H1 (cell line): ENCODE measurements around the gene ALG9. TPM values are rescaled to one million over a fixed set of nuclear protein-coding genes. Genes with fewer than 3 reads are reported as not detected.

Source experiments
- CTCF ChIA-PET: fragments of 300-600 bp; sonication (Branson Sonifier 250); formaldehyde crosslinking; loops from one replicate; lab custom pipeline; 2021; ENCODE audit not compliant: partially characterized antibody; lab: Charles Lee
- POLR2A ChIA-PET: fragments of 300-600 bp; sonication (Branson Sonifier 250); formaldehyde crosslinking; loops from one replicate; lab custom pipeline; 2021; ENCODE audit warnings: inconsistent platforms; ENCODE audit not compliant: partially characterized antibody; lab: Charles Lee
- DNase-seq, 2 experiments: peaks; one replicate each; pipeline versions ENCODE4 v3.0.0 to v3.0.0-alpha.2; 2010 to 2022; ENCODE audit warnings: low spot score in 2 of 2, low read depth in 1 of 2, mixed read lengths in 1 of 2
- FAIRE-seq: peaks from 2 replicates; lab custom pipeline; 2011; peaks lifted over from hg19 to GRCh38; lab: Jason Lieb, UNC
- H2AFZ ChIP-seq: 2 replicates; pipeline ENCODE4 v1.8.1; 2012; ENCODE audit warnings: low read length, inconsistent platforms
- H2AK5ac ChIP-seq: 2 replicates; pipeline ENCODE4 v1.6.1; 2013; ENCODE audit warnings: low read depth, low read length
- H2BK120ac ChIP-seq: replicated peaks from 2 replicates; pipeline ENCODE3; 2013; ENCODE audit warnings: low read depth, low read length, inconsistent platforms
- H2BK12ac ChIP-seq: 2 replicates; pipeline ENCODE4 v1.6.1; 2013; ENCODE audit warnings: low read depth, low read length
- H2BK15ac ChIP-seq: 2 replicates; pipeline ENCODE4 v1.6.1; 2013; ENCODE audit warnings: low read length
- H2BK20ac ChIP-seq: 2 replicates; pipeline ENCODE4 v1.6.1; 2013; ENCODE audit warnings: low read length
- H2BK5ac ChIP-seq: 2 replicates; pipeline ENCODE4 v1.6.1; 2013; ENCODE audit warnings: low read depth, low read length
- H3K14ac ChIP-seq: 2 replicates; pipeline ENCODE4 v1.6.1; 2013; ENCODE audit warnings: inconsistent platforms; ENCODE audit not compliant: insufficient read length
- H3K18ac ChIP-seq: 2 replicates; pipeline ENCODE4 v1.6.1; 2013; ENCODE audit warnings: low read length; ENCODE audit errors: extremely low read depth
- H3K23ac ChIP-seq: 2 replicates; pipeline ENCODE4 v1.6.1; 2013; ENCODE audit warnings: inconsistent platforms; ENCODE audit not compliant: insufficient read length
- H3K23me2 ChIP-seq: 2 replicates; pipeline ENCODE4 v1.6.1; 2013; ENCODE audit warnings: low read depth, low read length
- H3K27ac ChIP-seq: 2 replicates; pipeline ENCODE4 v1.6.1; 2011; ENCODE audit warnings: low read depth, low read length, inconsistent platforms
- H3K27me3 ChIP-seq, 4 experiments: replicated peaks in 1 of 4; 1 replicate in 1 of 4; 2 replicates in 3 of 4; pipeline versions ENCODE4 v1.6.1 to v1.8.1; 2011 to 2013; ENCODE audit warnings: low read length in 3 of 4, mild to moderate bottlenecking in 3 of 4, inconsistent platforms in 2 of 4, mixed read lengths in 2 of 4, moderate library complexity in 1 of 4; ENCODE audit not compliant: control insufficient read depth in 3 of 4, insufficient read depth in 3 of 4; ENCODE audit errors: extremely low read depth in 1 of 4
- H3K36me3 ChIP-seq, 4 experiments: 2 replicates each; pipeline versions ENCODE4 v1.6.1 to v1.8.1; 2011 to 2013; ENCODE audit warnings: mild to moderate bottlenecking in 4 of 4, low read length in 3 of 4, moderate library complexity in 2 of 4, control low read depth in 1 of 4, inconsistent platforms in 1 of 4; ENCODE audit not compliant: insufficient read depth in 4 of 4, control insufficient read depth in 2 of 4
- H3K4ac ChIP-seq: replicated peaks from 2 replicates; pipeline ENCODE3; 2013; ENCODE audit warnings: low read length, low read depth, mixed read lengths, inconsistent platforms; ENCODE audit not compliant: insufficient read length
- H3K4me1 ChIP-seq, 4 experiments: replicated peaks in 1 of 4; 1 replicate in 1 of 4; 2 replicates in 3 of 4; pipeline versions ENCODE4 v1.6.1 to v1.8.1; 2011 to 2013; ENCODE audit warnings: low read length in 3 of 4, inconsistent platforms in 2 of 4, mixed read lengths in 1 of 4; ENCODE audit not compliant: insufficient read depth in 4 of 4, control insufficient read depth in 3 of 4
- H3K4me2 ChIP-seq, 2 experiments: 2 replicates each; pipeline versions ENCODE4 v1.6.1 to v1.8.1; 2011 to 2013; ENCODE audit warnings: low read depth in 2 of 2, low read length in 2 of 2, control low read depth in 1 of 2, inconsistent platforms in 1 of 2, mild to moderate bottlenecking in 1 of 2; ENCODE audit not compliant: insufficient read depth in 1 of 2
- H3K4me3 ChIP-seq, 4 experiments: fragments of 200-600, 300-600 bp in 1 of 4; sonication (generic), shearing (Covaris generic), sonication (Bioruptor Twin) in 1 of 4; 2 replicates each; pipeline versions ENCODE4 v1.5.1 to v1.8.1; 2011 to 2016; ENCODE audit warnings: low read length in 4 of 4, low read depth in 3 of 4, control low read depth in 2 of 4, inconsistent platforms in 2 of 4, mild to moderate bottlenecking in 2 of 4, mixed read lengths in 1 of 4, moderate library complexity in 1 of 4; ENCODE audit not compliant: insufficient read depth in 2 of 4; ENCODE audit errors: extremely low read depth in 1 of 4
- H3K56ac ChIP-seq: replicated peaks from 2 replicates; pipeline ENCODE3; 2013; ENCODE audit warnings: low read depth, mild to moderate bottlenecking, mixed read lengths, low read length, inconsistent platforms; ENCODE audit not compliant: insufficient read length
- H3K79me1 ChIP-seq: 2 replicates; pipeline ENCODE4 v1.6.1; 2013; ENCODE audit warnings: low read depth, low read length, control low read depth
- H3K79me2 ChIP-seq, 2 experiments: 2 replicates each; pipeline versions ENCODE4 v1.6.1 to v1.8.1; 2012 to 2013; ENCODE audit warnings: low read length in 2 of 2, mild to moderate bottlenecking in 2 of 2, inconsistent platforms in 1 of 2; ENCODE audit not compliant: insufficient read depth in 2 of 2, control insufficient read depth in 1 of 2
- H3K9ac ChIP-seq, 4 experiments: replicated peaks in 1 of 4; 1 replicate in 1 of 4; 2 replicates in 3 of 4; pipeline versions ENCODE4 v1.6.1 to v1.8.1; 2011 to 2013; ENCODE audit warnings: low read depth in 3 of 4, low read length in 3 of 4, control low read depth in 2 of 4, mild to moderate bottlenecking in 2 of 4, moderate library complexity in 2 of 4, inconsistent platforms in 1 of 4; ENCODE audit errors: extremely low read depth in 1 of 4
- H3K9me3 ChIP-seq, 2 experiments: 2 replicates each; pipeline versions ENCODE4 v1.6.1 to v1.8.1; 2012 to 2013; ENCODE audit warnings: mild to moderate bottlenecking in 2 of 2, moderate library complexity in 2 of 2, control low read depth in 1 of 2, inconsistent platforms in 1 of 2, low read depth in 1 of 2, low read length in 1 of 2, mixed read lengths in 1 of 2; ENCODE audit not compliant: insufficient read depth in 2 of 2
- H4K20me1 ChIP-seq, 2 experiments: replicated peaks in 1 of 2; 2 replicates each; pipeline versions ENCODE3 to v1.8.1; 2011 to 2013; ENCODE audit warnings: inconsistent platforms in 2 of 2, low read length in 2 of 2, mild to moderate bottlenecking in 1 of 2; ENCODE audit not compliant: insufficient read depth in 2 of 2, control insufficient read depth in 1 of 2
- H4K5ac ChIP-seq: 2 replicates; pipeline ENCODE4 v1.6.1; 2013; ENCODE audit warnings: low read length, low read depth, mixed read lengths, inconsistent platforms; ENCODE audit not compliant: insufficient read length
- H4K8ac ChIP-seq: 2 replicates; pipeline ENCODE4 v1.8.0; 2013; ENCODE audit warnings: mild to moderate bottlenecking, moderate library complexity, low read length, inconsistent platforms; ENCODE audit not compliant: insufficient read depth; ENCODE audit errors: extremely low read depth
- H4K91ac ChIP-seq: replicated peaks from 2 replicates; pipeline ENCODE3; 2013; ENCODE audit warnings: low read length, mixed read lengths, inconsistent platforms; ENCODE audit not compliant: insufficient read length
- BACH1 ChIP-seq: IDR thresholded peaks from 2 replicates; pipeline ENCODE4 v1.6.1; 2012; ENCODE audit warnings: low read length, improper control_type of control experiment
- CHD2 ChIP-seq: IDR thresholded peaks from 2 replicates; pipeline ENCODE4 v1.6.1; 2012; ENCODE audit warnings: low read length, improper control_type of control experiment
- CREB1 ChIP-seq: IDR thresholded peaks from 2 replicates; pipeline ENCODE4 v1.6.1; 2012; ENCODE audit warnings: inconsistent platforms
- EP300 ChIP-seq, 2 experiments: IDR thresholded peaks; 1 replicate in 1 of 2; 2 replicates in 1 of 2; pipeline ENCODE4 v1.6.1; 2011 to 2012; ENCODE audit warnings: low read depth in 2 of 2, low read length in 2 of 2, mild to moderate bottlenecking in 2 of 2, borderline replicate concordance in 1 of 2, inconsistent platforms in 1 of 2, moderate library complexity in 1 of 2
- GABPA ChIP-seq: IDR thresholded peaks from 2 replicates; pipeline ENCODE4 v1.6.1; 2011; ENCODE audit warnings: mild to moderate bottlenecking, low read length, moderate library complexity, borderline replicate concordance; ENCODE audit not compliant: insufficient read depth
- HDAC2 ChIP-seq, 2 experiments: fragments of 300-600 bp in 1 of 2; sonication (generic) in 1 of 2; IDR thresholded peaks; 2 replicates each; pipeline ENCODE4 v1.6.1; 2011 to 2012; ENCODE audit warnings: low read depth in 2 of 2, low read length in 2 of 2, mild to moderate bottlenecking in 2 of 2, moderate library complexity in 2 of 2, borderline replicate concordance in 1 of 2, inconsistent platforms in 1 of 2
- HDAC6 ChIP-seq: IDR thresholded peaks from one replicate; pipeline ENCODE4 v1.7.1; 2012; ENCODE audit warnings: low read depth, mild to moderate bottlenecking, inconsistent platforms, low read length, moderate library complexity
- JUN ChIP-seq: IDR thresholded peaks from 2 replicates; pipeline ENCODE4 v1.6.1; 2011; ENCODE audit warnings: low read depth, mild to moderate bottlenecking, improper control_type of control experiment, low read length
- SIRT6 ChIP-seq: IDR thresholded peaks from one replicate; pipeline ENCODE4 v1.7.1; 2012; ENCODE audit warnings: low read length, inconsistent platforms
- SP1 ChIP-seq: IDR thresholded peaks from 2 replicates; pipeline ENCODE4 v1.6.1; 2011; ENCODE audit warnings: low read depth, low read length
- SRF ChIP-seq: IDR thresholded peaks from 2 replicates; pipeline ENCODE4 v1.6.1; 2011; ENCODE audit warnings: mild to moderate bottlenecking, low read depth, low read length, moderate library complexity
- TAF7 ChIP-seq: optimal IDR thresholded peaks from 2 replicates; pipeline ENCODE3; 2011; ENCODE audit warnings: low read depth, mild to moderate bottlenecking, inconsistent platforms, low read length, moderate library complexity, borderline replicate concordance
- TCF12 ChIP-seq: IDR thresholded peaks from 2 replicates; pipeline ENCODE4 v1.6.1; 2011; ENCODE audit warnings: low read depth, mild to moderate bottlenecking, low read length
- WGBS, 2 experiments: shearing (Covaris generic) in 1 of 2; methylation state at CpG; one replicate each; pipeline versions ENCODE4 v1.1.6 to v1.1.7; 2013 to 2015; ENCODE audit warnings: low lambda C conversion rate in 2 of 2, mixed read lengths in 2 of 2, inconsistent platforms in 1 of 2, low coverage in 1 of 2, missing lambda C conversion rate in 1 of 2; ENCODE audit not compliant: insufficient replicate concordance in 2 of 2, insufficient coverage in 1 of 2, insufficient read length in 1 of 2; ENCODE audit errors: extremely low coverage in 1 of 2, missing lambda C conversion rate in 1 of 2; 5-methylcytosine and 5-hydroxymethylcytosine counted together
- polyA plus RNA-seq, 7 experiments: library from polyadenylated mRNA; depleted of rRNA in 3 of 7; stranded (reverse) in 5 of 7; unstranded in 2 of 7; fragments of >200 nt in 5 of 7; fragments of 200-250 nt in 2 of 7; gene quantifications; 1 replicate in 5 of 7; 2 replicates in 1 of 7; 4 replicates in 1 of 7; pipeline versions ENCODE4 v1.2.1 to v1.2.3, GENCODE V29; 2011 to 2013; ENCODE audit warnings: missing spikeins in 2 of 7, mixed read lengths in 2 of 7
- total RNA-seq: library from RNA; stranded (reverse); fragmentation: NEBNext Ultra II Directional; extraction: Animal tissue kit (Norgen Biotek cat#: 25700); gene quantifications from 2 replicates; pipeline ENCODE4 v1.2.1, GENCODE V29; 2021
- TF ChIP-seq, protein P1 (sequence below): IDR thresholded peaks from 2 replicates; pipeline ENCODE4 v1.6.1; 2011; ENCODE audit warnings: low read length, improper control_type of control experiment

The ALG9 gene
- total and polyA plus RNA-seq, 2 of the 8 experiments (the other 6 are each of a cell fraction or from before 2014, with no cell fraction given), result 23.5 to 24.5 TPM

DNA sequence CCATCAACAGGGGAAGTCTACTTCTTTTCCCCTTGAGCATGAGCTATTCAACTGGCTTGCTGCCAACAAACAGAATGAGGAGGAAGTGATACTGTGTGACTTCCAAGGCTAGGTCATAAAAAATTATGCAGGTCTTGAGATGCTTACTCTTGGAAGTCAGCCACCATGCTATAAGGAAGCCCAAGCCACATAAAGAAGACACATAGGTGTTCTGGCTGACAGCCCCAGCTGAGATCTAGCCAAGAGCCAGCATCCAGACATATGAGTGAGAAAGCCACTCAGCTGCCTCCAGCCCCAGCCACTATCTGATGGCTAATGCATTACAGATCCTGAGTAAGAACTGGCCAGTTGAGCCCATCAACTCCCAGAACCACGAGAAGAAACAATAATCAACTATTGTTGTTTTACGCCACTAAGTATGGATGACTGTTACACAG is 74.2 kb downstream of the ALG9 start:
- H3K18ac ChIP-seq, result no peak overlapping the region
- no peak overlapping the region for H2BK120ac ChIP-seq
- H2BK20ac ChIP-seq, result no peak overlapping the region
- H3K36me3 ChIP-seq, result no peaks in the 10 kb centered on the region
- no peaks in the 10 kb centered on the region for H3K4me1 ChIP-seq
- H2AFZ ChIP-seq, result no peak overlapping the region
- ChIA-PET POLR2A (no interaction called here), CTCF (interaction anchor here (0.9 to 2.7 kb wide), 7 partner anchors 18 to 210 kb away, joined by 3 to 11 read pairs (median 4); no protein-coding TSS in a partner anchor)
- H3K9ac ChIP-seq, result no peak overlapping the region
- DNase-seq (no peak), FAIRE-seq (no peak)
- H4K91ac ChIP-seq, result no peak overlapping the region
- no peak overlapping the region for H3K14ac ChIP-seq
- no peak overlapping the region for H2BK12ac ChIP-seq
- no peaks in the 10 kb centered on the region for H3K79me2 ChIP-seq
- WGBS, 2 experiments, result 92% methylated on average over 2 of the region's 2 CpGs; no CpG with 5 or more reads in 1 of the 2 experiments
- no peak overlapping the region for H2BK5ac ChIP-seq
- no peaks in the 10 kb centered on the region for H3K79me1 ChIP-seq
- no peaks in the 10 kb centered on the region for H3K9me3 ChIP-seq
- no peak overlapping the region for H3K4me3 ChIP-seq
- no peak overlapping the region for H3K56ac ChIP-seq
- H3K23ac ChIP-seq, result no peak overlapping the region
- no peaks in the 10 kb centered on the region; the same call in 1 of the 2 replicates for H3K23me2 ChIP-seq
- peaks cover 0 to 1% (median 0%) of the 10 kb centered on the region in 4 experiments; a peak in 1 of 7 replicates for H3K27me3 ChIP-seq
- H4K8ac ChIP-seq, result no peak overlapping the region
- H4K5ac ChIP-seq, result no peak overlapping the region
- no peak overlapping the region for H3K4me2 ChIP-seq
- no peak overlapping the region for H3K27ac ChIP-seq
- no peak overlapping the region for H2BK15ac ChIP-seq
- no peak overlapping the region for H2AK5ac ChIP-seq
- no peaks in the 10 kb centered on the region for H4K20me1 ChIP-seq
- H3K4ac ChIP-seq, result no peak overlapping the region
- TF ChIP-seq TAF7 (no peak), CHD2 (no peak), JUN (no peak), SRF (no peak), SIRT6 (no peak), CREB1 (no peak), SP1 (no peak), GABPA (no peak), TCF12 (no peak), HDAC6 (no peak), BACH1 (no peak), HDAC2 (IDR thresholded peaks at IDR 0.05; ENCODE audit: borderline replicate concordance in 1 of 2, low read depth in 2 of 2, low read length in 2 of 2) (no peak), EP300 (IDR thresholded peaks at IDR 0.05; ENCODE audit: borderline replicate concordance in 1 of 2, low read depth in 2 of 2, low read length in 2 of 2) (no peak)
- TF ChIP-seq, protein P1, sequence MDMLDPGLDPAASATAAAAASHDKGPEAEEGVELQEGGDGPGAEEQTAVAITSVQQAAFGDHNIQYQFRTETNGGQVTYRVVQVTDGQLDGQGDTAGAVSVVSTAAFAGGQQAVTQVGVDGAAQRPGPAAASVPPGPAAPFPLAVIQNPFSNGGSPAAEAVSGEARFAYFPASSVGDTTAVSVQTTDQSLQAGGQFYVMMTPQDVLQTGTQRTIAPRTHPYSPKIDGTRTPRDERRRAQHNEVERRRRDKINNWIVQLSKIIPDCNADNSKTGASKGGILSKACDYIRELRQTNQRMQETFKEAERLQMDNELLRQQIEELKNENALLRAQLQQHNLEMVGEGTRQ, result no peak
